ENCODE results near the gene RBPJL. TPM values are rescaled to one million over a fixed set of nuclear protein-coding genes. Genes with fewer than 3 reads are reported as not detected.

Gene RBPJL
- total and polyA plus RNA-seq, 8 donors: 169 to 1,575 (median 454) TPM

GRCh38 chr20:45313065-45313695 lies 6.5 kb downstream of the RBPJL start:
- DNase-seq: peak in 1 of 6 donors; percentile 28
- Histone ChIP-seq H3K27me3 (no peaks in the 10 kb centered on the region), H3K4me3 (no peak overlapping the region), H3K9me3 (no peaks in the 10 kb centered on the region), H3K36me3 (peaks cover 0 to 22% (median 6%) of the 10 kb centered on the region in 3 donors), H3K4me1 (no peaks in the 10 kb centered on the region), H3K27ac (no peak overlapping the region)
- FAIRE-seq: no peak
- WGBS, 2 donors: 58 to 72% methylated on average over 8 of the region's 8 CpGs
- TF ChIP-seq CTCF (IDR thresholded peaks at IDR 0.05): no peak
- ATAC-seq: no peak
- intact Hi-C loops (cut with DNase I): loop anchor here in 2 of 3 donors (10.0 kb wide), 2 partner anchors 122 to 452 kb away; no protein-coding TSS in a partner anchor

- no peak for TF ChIP-seq CTCF (IDR thresholded peaks at IDR 0.05)
- no peaks in the 10 kb centered on the region for H3K9me3 ChIP-seq
- H3K27ac ChIP-seq: no peak overlapping the region
- peaks cover 0 to 22% (median 6%) of the 10 kb centered on the region in 3 donors for H3K36me3 ChIP-seq
- ATAC-seq (no peak), FAIRE-seq (no peak), DNase-seq (no peak)
- intact Hi-C loops (cut with DNase I): loop anchor here in 2 of 3 donors (10.0 kb wide), 2 partner anchors 121 to 451 kb away; no protein-coding TSS in a partner anchor
- H3K4me1 ChIP-seq: no peaks in the 10 kb centered on the region
- 51 to 57% methylated on average over 11 of the region's 11 CpGs for WGBS, 2 donors
- H3K27me3 ChIP-seq: no peaks in the 10 kb centered on the region
- H3K4me3 ChIP-seq: no peak overlapping the region
Measured at GRCh38 chr20:45313943-45314342, 7.3 kb downstream of the RBPJL start.

- H3K4me3 ChIP-seq: no peak overlapping the region
- DNase-seq (no peak), FAIRE-seq (no peak), ATAC-seq (no peak)
- H3K27me3 ChIP-seq: no peaks in the 10 kb centered on the region
- H3K4me1 ChIP-seq: no peaks in the 10 kb centered on the region
- no peak for TF ChIP-seq CTCF (IDR thresholded peaks at IDR 0.05)
- H3K27ac ChIP-seq: no peak overlapping the region
- 91 to 97% methylated on average over 4 of the region's 4 CpGs for WGBS, 2 donors
- intact Hi-C loops (cut with DNase I): loop anchor here (5.0 to 10.0 kb wide), 5 partner anchors 117 to 457 kb away; no protein-coding TSS in a partner anchor
- peaks cover 0 to 22% (median 6%) of the 10 kb centered on the region in 3 donors for H3K36me3 ChIP-seq
- no peaks in the 10 kb centered on the region for H3K9me3 ChIP-seq
Measured at GRCh38 chr20:45315672-45316071, 9.0 kb downstream of the RBPJL start.

GRCh38 chr20:45316150-45317080 lies 9.8 kb downstream of the RBPJL start:
- no peak for ATAC-seq

More at GRCh38 chr20:45316150-45317080, 9.8 kb downstream of the RBPJL start:
- Histone ChIP-seq H3K36me3 (peaks cover 0 to 22% (median 6%) of the 10 kb centered on the region in 3 donors), H3K4me1 (peaks cover 0 to 2% (median 0%) of the 10 kb centered on the region in 3 donors), H3K9me3 (no peaks in the 10 kb centered on the region), H3K27me3 (no peaks in the 10 kb centered on the region), H3K27ac (no peak overlapping the region), H3K4me3 (no peak overlapping the region)
- TF ChIP-seq CTCF (IDR thresholded peaks at IDR 0.05): no peak
- no peak for FAIRE-seq
- WGBS, 2 donors: 65 to 69% methylated on average over 67 to 71 of the region's 71 CpGs
- intact Hi-C loops (cut with DNase I): loop anchor here (5.0 to 10.0 kb wide), 5 partner anchors 116 to 456 kb away; no protein-coding TSS in a partner anchor
- peak in 2 of 6 donors; percentile 44 to 84 for DNase-seq

All from pancreas (tissue), 10 donors.